Testis (tissue), 3 donors: ENCODE data around the gene CHMP6. TPM values are rescaled to one million over a fixed set of nuclear protein-coding genes. Genes with fewer than 3 reads are reported as not detected.

Source experiments
- DNase-seq: peaks from one replicate; pipeline ENCODE4 v3.0.0-alpha.2; 2019
- H3K27ac ChIP-seq, 2 donors: fragments of 200-600 bp; sonication (generic); one replicate each; pipeline ENCODE4 v1.5.1; 2019
- H3K27me3 ChIP-seq: fragments of 200-600 bp; sonication (generic); one replicate; pipeline ENCODE4 v1.5.1; 2019
- H3K36me3 ChIP-seq: fragments of 200-600 bp; sonication (generic); one replicate; pipeline ENCODE4 v1.5.1; 2017; ENCODE audit warnings: low read depth; ENCODE audit errors: missing control alignments
- H3K4me1 ChIP-seq: fragments of 200-600 bp; sonication (generic); one replicate; pipeline ENCODE4 v1.5.1; 2019
- H3K4me3 ChIP-seq, 2 donors: fragments of 200-600 bp; sonication (generic); one replicate each; pipeline ENCODE4 v1.5.1; 2017 to 2019
- H3K9me3 ChIP-seq: fragments of 200-600 bp; sonication (generic); one replicate; pipeline ENCODE4 v1.5.1; 2017
- POLR2A ChIP-seq: fragments of 450-650 bp; IDR thresholded peaks from one replicate; pipeline ENCODE4 v1.6.1; 2017; ENCODE audit warnings: antibody characterized with exemption, mild to moderate bottlenecking, moderate library complexity
- WGBS, 2 donors: methylation state at CpG; one replicate each; pipeline ENCODE4 v1.1.5; 2018; 5-methylcytosine and 5-hydroxymethylcytosine counted together
- intact Hi-C: fragments of 100-400 bp; cut with DNase I; formaldehyde crosslinking; loops from one replicate; pipeline ENCODE4 v1.15.1; 2023; ENCODE audit warnings: low total_unique reads
- polyA plus RNA-seq: library from polyadenylated mRNA; stranded (reverse); fragments of 350-450 nt; fragmentation: Illumina TruSeq; extraction: RNeasy Lipid Tissue Mini Kit (QIAGEN cat#74804); gene quantifications from one replicate; pipeline ENCODE4 v1.2.3, GENCODE V29; 2014; ENCODE audit warnings: low read depth, low replicate concordance; ENCODE audit not compliant: insufficient read depth
- total RNA-seq, 2 donors: library from RNA; depleted of rRNA; stranded (reverse); fragments of >200 nt; gene quantifications; one replicate each; pipeline ENCODE4 v1.2.3, GENCODE V29; 2016
- TF ChIP-seq, protein P1 (sequence below), 3 experiments: fragments of 450-650 bp in 2 of 3; fragments of 200-600 bp in 1 of 3; sonication (generic) in 1 of 3; IDR thresholded peaks; one replicate each; pipeline ENCODE4 v1.5.1; 2016 to 2019; ENCODE audit warnings: antibody characterized with exemption in 3 of 3, mild to moderate bottlenecking in 2 of 3, moderate library complexity in 1 of 3

The CHMP6 gene
- total and polyA plus RNA-seq, 3 donors from 2014 or later = 18.5 to 29.8 (median 28.2) TPM

DNA sequence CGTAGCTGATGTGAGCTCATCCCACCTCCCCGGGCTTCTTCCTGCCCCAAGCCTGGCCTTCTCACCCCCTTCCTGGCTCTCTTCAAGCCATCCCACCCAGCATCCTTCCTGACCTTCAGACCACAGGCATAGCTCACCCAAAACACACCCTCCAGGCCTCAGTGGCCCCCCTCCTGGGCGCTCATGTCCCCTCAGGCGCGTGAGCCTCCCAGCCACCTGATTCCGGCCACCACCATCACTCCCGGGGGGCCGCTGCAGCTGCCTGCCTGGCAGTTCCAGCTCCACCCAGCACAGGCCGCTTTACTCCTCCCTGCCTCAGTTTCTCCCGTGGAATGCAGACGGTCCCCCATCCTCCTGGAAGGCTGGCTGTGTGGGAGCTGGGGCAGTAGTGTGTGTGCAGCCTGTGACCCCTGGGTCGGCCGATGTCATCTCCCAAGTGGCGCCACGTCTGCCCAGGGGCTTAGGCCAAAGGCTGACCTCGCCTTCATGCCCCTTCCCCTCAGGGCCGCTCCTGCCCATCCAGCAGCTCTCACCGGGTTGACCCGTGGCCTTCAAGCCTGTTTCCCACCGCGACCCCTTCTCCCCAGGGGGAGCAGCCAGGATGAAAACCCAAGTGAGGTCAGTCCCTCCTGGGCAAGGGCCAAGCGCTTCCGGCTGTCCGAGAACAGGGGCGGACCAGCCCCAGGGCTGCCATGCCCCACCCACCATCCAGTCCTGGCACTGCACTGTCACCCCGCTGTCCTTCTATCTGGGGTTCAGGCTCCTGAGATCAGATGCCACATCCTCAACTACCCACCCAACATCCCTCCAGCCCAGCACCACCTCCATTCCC, 11.9 kb upstream of the CHMP6 start:
- no peaks in the 10 kb centered on the region for H3K9me3 ChIP-seq
- TF ChIP-seq POLR2A = no peak
- TF ChIP-seq, protein P1, sequence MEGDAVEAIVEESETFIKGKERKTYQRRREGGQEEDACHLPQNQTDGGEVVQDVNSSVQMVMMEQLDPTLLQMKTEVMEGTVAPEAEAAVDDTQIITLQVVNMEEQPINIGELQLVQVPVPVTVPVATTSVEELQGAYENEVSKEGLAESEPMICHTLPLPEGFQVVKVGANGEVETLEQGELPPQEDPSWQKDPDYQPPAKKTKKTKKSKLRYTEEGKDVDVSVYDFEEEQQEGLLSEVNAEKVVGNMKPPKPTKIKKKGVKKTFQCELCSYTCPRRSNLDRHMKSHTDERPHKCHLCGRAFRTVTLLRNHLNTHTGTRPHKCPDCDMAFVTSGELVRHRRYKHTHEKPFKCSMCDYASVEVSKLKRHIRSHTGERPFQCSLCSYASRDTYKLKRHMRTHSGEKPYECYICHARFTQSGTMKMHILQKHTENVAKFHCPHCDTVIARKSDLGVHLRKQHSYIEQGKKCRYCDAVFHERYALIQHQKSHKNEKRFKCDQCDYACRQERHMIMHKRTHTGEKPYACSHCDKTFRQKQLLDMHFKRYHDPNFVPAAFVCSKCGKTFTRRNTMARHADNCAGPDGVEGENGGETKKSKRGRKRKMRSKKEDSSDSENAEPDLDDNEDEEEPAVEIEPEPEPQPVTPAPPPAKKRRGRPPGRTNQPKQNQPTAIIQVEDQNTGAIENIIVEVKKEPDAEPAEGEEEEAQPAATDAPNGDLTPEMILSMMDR (IDR thresholded peaks at IDR 0.05) = no peak
- DNase-seq = no peak
- no peak overlapping the region for H3K27ac ChIP-seq
- intact Hi-C loops = loop anchor here (5.0 to 10.0 kb wide), 2 partner anchors 115 to 552 kb away; no protein-coding TSS in a partner anchor
- peaks cover 12% of the 10 kb centered on the region for H3K4me1 ChIP-seq
- H3K27me3 ChIP-seq = no peaks in the 10 kb centered on the region
- no peaks in the 10 kb centered on the region for H3K36me3 ChIP-seq
- 79 to 81% methylated on average over 21 to 26 of the region's 26 CpGs for WGBS, 2 donors
- H3K4me3 ChIP-seq = no peak overlapping the region

DNA sequence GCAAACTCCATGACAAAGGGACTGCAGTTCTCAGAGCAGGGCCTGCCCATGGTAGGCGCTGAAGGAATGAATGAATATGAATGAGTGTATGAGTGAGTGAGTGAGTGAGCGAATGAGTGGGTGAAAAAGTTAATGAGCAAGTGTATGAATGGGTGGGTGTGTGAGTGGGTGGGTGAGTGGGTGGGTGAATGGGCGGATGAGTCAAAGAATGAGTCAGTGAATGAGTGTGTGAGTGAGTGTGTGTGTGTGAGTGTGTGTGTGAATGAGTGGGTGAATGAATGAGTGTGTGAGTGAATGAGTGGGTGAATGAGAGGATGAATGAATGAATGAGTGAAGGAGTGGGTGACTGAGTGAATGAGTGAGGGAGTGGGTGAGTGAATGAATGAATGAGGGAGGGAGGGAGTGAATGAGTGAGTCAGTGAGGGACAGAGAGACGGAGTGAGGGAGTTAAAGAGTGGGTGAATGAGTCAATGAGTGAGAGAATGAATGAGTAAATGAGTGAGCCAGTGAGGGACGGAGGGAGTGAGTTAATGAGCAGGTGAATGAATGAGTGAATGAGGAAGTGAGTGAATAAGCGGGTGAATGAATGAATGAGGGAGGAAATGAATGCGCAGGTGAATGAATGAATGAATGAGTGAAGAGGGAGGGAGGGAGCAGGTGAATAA, 11.1 kb upstream of the CHMP6 start:
- intact Hi-C loops = loop anchor here (5.0 to 10.0 kb wide), 2 partner anchors 114 to 553 kb away; no protein-coding TSS in a partner anchor
- no peak overlapping the region for H3K27ac ChIP-seq
- no peak for DNase-seq
- peak overlapping the region; percentile 6 to 45 for H3K4me3 ChIP-seq
- peaks cover 12% of the 10 kb centered on the region for H3K4me1 ChIP-seq
- 53 to 58% methylated on average over 7 of the region's 7 CpGs for WGBS, 2 donors
- no peaks in the 10 kb centered on the region for H3K36me3 ChIP-seq
- H3K27me3 ChIP-seq = no peaks in the 10 kb centered on the region
- TF ChIP-seq, protein P1 (IDR thresholded peaks at IDR 0.05) = no peak
- TF ChIP-seq POLR2A = no peak
- no peaks in the 10 kb centered on the region for H3K9me3 ChIP-seq

DNA sequence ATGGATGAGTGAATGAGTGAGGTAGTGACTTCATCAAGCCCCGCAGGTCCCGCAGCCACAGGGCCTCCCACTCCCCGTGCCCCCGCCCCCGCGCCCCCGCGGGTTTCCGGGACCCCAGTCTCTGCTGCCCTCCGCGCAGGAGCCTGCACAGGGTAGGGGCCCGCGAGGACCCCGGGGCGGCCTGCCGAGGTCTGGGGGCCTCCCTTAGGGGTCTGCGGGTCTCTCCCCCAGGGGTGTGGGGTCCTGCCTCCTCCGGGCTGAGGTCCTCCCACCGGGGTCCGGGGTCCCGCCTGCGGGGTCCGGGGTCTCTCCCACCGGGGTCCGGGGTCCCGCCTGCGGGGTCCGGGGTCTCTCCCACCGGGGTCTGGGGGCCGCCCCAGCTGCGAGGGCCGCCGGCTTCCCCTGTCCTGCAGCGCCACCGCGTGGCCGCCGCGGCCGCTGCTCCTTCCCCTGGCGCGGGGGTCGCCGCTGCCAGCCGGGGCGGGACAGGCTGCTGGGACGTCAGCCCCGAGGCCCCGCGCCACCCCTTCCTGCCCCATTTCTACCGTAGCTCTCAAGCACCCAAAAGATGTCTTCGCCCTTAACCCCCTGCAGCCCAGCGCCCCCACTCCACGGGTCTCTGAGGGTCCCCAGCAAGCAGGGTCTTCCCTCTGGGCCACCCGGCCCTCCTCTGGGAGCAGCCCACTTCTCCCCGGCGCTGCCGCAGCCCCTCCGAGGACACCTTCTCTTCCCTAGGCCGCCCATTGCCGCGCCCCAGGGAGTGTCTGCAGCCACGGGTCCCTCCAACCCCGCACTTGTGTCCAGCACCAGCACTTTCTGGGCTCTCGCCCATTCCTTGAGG, 10.4 kb upstream of the CHMP6 start:
- intact Hi-C loops = loop anchor here (5.0 to 10.0 kb wide), 2 partner anchors 114 to 554 kb away; no protein-coding TSS in a partner anchor
- Histone ChIP-seq H3K4me1 (peaks cover 12% of the 10 kb centered on the region), H3K27ac (no peak overlapping the region), H3K9me3 (no peaks in the 10 kb centered on the region), H3K36me3 (no peaks in the 10 kb centered on the region), H3K4me3 (peak overlapping the region; percentile 6 to 45), H3K27me3 (no peaks in the 10 kb centered on the region)
- TF ChIP-seq, protein P1 (IDR thresholded peaks at IDR 0.05) = peak; percentile 73 to 89 (median 79)
- TF ChIP-seq POLR2A = no peak
- WGBS, 2 donors = 6 to 7% methylated on average over 39 to 44 of the region's 65 CpGs
- no peak for DNase-seq

DNA sequence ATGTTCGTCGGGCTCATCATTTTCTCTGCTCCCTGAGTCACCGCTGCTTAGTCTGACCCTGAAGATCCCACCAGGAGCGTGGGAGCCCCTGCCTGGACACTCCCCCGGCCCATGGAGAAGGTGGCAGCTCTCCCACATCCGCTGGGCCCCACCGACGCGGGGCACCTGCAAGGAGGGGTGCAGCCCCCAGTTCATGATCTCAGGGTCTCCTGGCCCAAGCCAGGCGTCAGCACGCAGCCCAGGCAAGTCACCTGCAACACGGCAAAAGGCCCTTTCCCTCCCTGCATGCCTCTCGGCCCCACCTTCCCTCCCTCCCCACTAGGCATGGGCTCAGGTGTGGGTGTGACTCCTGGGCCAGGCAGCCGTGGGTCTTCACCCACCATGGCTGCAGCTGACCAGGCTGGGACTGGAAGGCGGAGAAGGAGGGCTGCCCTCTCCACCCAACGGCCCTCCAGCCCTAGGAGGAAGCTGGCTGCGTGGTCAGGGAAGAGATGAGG, 9.7 kb upstream of the CHMP6 start:
- H3K9me3 ChIP-seq = no peaks in the 10 kb centered on the region
- H3K4me1 ChIP-seq = peaks cover 12% of the 10 kb centered on the region
- H3K27me3 ChIP-seq = no peaks in the 10 kb centered on the region
- WGBS, 2 donors = 45 to 48% methylated on average over 8 to 15 of the region's 17 CpGs
- DNase-seq = no peak
- intact Hi-C loops = loop anchor here (5.0 to 10.0 kb wide), 2 partner anchors 113 to 555 kb away; no protein-coding TSS in a partner anchor
- H3K4me3 ChIP-seq = no peak overlapping the region
- no peak overlapping the region for H3K27ac ChIP-seq
- H3K36me3 ChIP-seq = no peaks in the 10 kb centered on the region
- TF ChIP-seq, protein P1 (IDR thresholded peaks at IDR 0.05) = no peak
- no peak for TF ChIP-seq POLR2A
